ENCODE measurements around the gene AS3MT.

GRCh38 chr10:102945449-102945848, 76.2 kb downstream of the AS3MT start:
- TF ChIP-seq POLR2A (IDR thresholded peaks at IDR 0.05) (no peak), CTCF (IDR thresholded peaks at IDR 0.05) (no peak), POLR2AphosphoS5 (IDR thresholded peaks at IDR 0.05) (no peak)

Data from breast epithelium (tissue), 3 donors.